PC-3 (cell line): ENCODE results near the gene CERK. TPM values are rescaled to one million over a fixed set of nuclear protein-coding genes. Genes with fewer than 3 reads are reported as not detected.

Experiments used
- ATAC-seq: fragments of 200-7000 bp; cut with Tn5 transposase; 2 replicates; pipeline ENCODE4 v1.9.1; 2020; ENCODE audit warnings: mild to moderate bottlenecking, moderate library complexity
- BruUV-seq: library from RNA; stranded (reverse); fragments of 400-500 nt; replicated peaks from 2 replicates; lab custom pipeline; 2021; lab: Mats Ljungman, UMichigan
- CTCF ChIA-PET: fragments of 300-600 bp; sonication (Branson Sonifier 250); formaldehyde crosslinking; loops from one replicate; lab custom pipeline; 2022; ENCODE audit warnings: antibody characterized with exemption; lab: Charles Lee
- POLR2A ChIA-PET: fragments of 300-600 bp; sonication (Branson Sonifier 250); formaldehyde crosslinking; loops from one replicate; lab custom pipeline; 2022; ENCODE audit warnings: antibody characterized with exemption; ENCODE audit not compliant: unreplicated experiment; lab: Charles Lee
- DNase-seq: peaks from one replicate; pipeline ENCODE4 v3.0.0-alpha.2; 2015
- H2AFZ ChIP-seq: fragments of 300-600 bp; sonication (generic); 2 replicates; pipeline ENCODE4 v1.6.0; 2016; ENCODE audit warnings: antibody characterized with exemption, low read length
- H3F3A ChIP-seq: fragments of 300-600 bp; sonication (generic); one replicate; pipeline ENCODE4 v1.6.0; 2017; ENCODE audit warnings: antibody characterized with exemption, low read length, control low read depth, mild to moderate bottlenecking; ENCODE audit not compliant: unreplicated experiment
- H3K27ac ChIP-seq: fragments of 300-600 bp; sonication (generic); 2 replicates; pipeline ENCODE4 v1.5.1; 2016; ENCODE audit warnings: mild to moderate bottlenecking, low read length
- H3K27me3 ChIP-seq: fragments of 300-600 bp; sonication (generic); 2 replicates; pipeline ENCODE4 v1.6.1; 2016; ENCODE audit warnings: low read length, mixed read lengths
- H3K36me3 ChIP-seq: fragments of 300-600 bp; sonication (generic); 2 replicates; pipeline ENCODE4 v1.6.1; 2016; ENCODE audit warnings: low read depth, mixed run types, low read length, mixed read lengths
- H3K4me1 ChIP-seq: fragments of 300-600 bp; sonication (generic); 2 replicates; pipeline ENCODE4 v1.5.1; 2016; ENCODE audit warnings: low read length; ENCODE audit not compliant: insufficient read depth
- H3K4me2 ChIP-seq: fragments of 300-600 bp; sonication (generic); 2 replicates; pipeline ENCODE4 v1.6.0; 2016; ENCODE audit warnings: low read length
- H3K4me3 ChIP-seq: fragments of 300-600 bp; sonication (generic); 2 replicates; pipeline ENCODE4 v1.5.1; 2016; ENCODE audit warnings: mild to moderate bottlenecking, low read length, mixed read lengths
- H3K79me2 ChIP-seq: fragments of 300-600 bp; sonication (generic); 2 replicates; pipeline ENCODE4 v1.6.1; 2017; ENCODE audit warnings: low read length, mixed read lengths
- H3K9ac ChIP-seq: fragments of 300-600 bp; sonication (generic); 2 replicates; pipeline ENCODE4 v1.6.0; 2016; ENCODE audit warnings: mild to moderate bottlenecking, low read length
- H3K9me2 ChIP-seq: fragments of 300-600 bp; sonication (generic); replicated peaks from 2 replicates; pipeline ENCODE4 v1.6.1; 2016; ENCODE audit warnings: mixed run types, low read length, mixed read lengths
- H3K9me3 ChIP-seq: fragments of 300-600 bp; sonication (generic); 2 replicates; pipeline ENCODE4 v1.6.1; 2016; ENCODE audit warnings: low read length, mixed read lengths
- H4K20me1 ChIP-seq: fragments of 300-600 bp; sonication (generic); 2 replicates; pipeline ENCODE4 v1.6.1; 2016; ENCODE audit warnings: low read length, mixed read lengths
- CTCF ChIP-seq: fragments of 300-600 bp; sonication (generic); conservative IDR thresholded peaks from 2 replicates; pipeline ENCODE4 v1.5.1; 2017; ENCODE audit warnings: antibody characterized with exemption, low read depth, mild to moderate bottlenecking, low read length
- EZH2 ChIP-seq: fragments of 300-600 bp; sonication (generic); IDR thresholded peaks from one replicate; pipeline ENCODE4 v1.6.1; 2017; ENCODE audit warnings: antibody characterized with exemption, mild to moderate bottlenecking, low read length; ENCODE audit not compliant: unreplicated experiment
- EZH2phosphoT487 ChIP-seq: fragments of 300-600 bp; sonication (generic); IDR thresholded peaks from 2 replicates; pipeline ENCODE4 v1.6.1; 2018; ENCODE audit warnings: mild to moderate bottlenecking, antibody characterized with exemption, low read length, borderline replicate concordance
- intact Hi-C: fragments of 100-400 bp; cut with micrococcal nuclease; formaldehyde crosslinking; loops from 2 replicates; pipeline ENCODE4 v1.9.0; 2023
- total RNA-seq: library from RNA; depleted of rRNA; stranded (reverse); fragments of >200 nt; gene quantifications from 2 replicates; pipeline ENCODE4 v1.2.3, GENCODE V29; 2014

CERK gene
- total RNA-seq, 1 experiment from 2014 or later, result 21.6 TPM

GRCh38 chr22:46732513-46732912 is 5.5 kb downstream of the CERK start:
- Histone ChIP-seq H3K4me1 (no peaks in the 10 kb centered on the region), H3K79me2 (peaks cover 22% of the 10 kb centered on the region), H3K36me3 (no peaks in the 10 kb centered on the region), H4K20me1 (no peaks in the 10 kb centered on the region), H2AFZ (no peak overlapping the region), H3K4me3 (no peak overlapping the region), H3K9me3 (no peaks in the 10 kb centered on the region), H3K4me2 (no peak overlapping the region), H3K9me2 (no peaks in the 10 kb centered on the region), H3K27me3 (no peaks in the 10 kb centered on the region), H3K9ac (no peak overlapping the region), H3K27ac (no peak overlapping the region), H3F3A (no peaks in the 10 kb centered on the region)
- ATAC-seq (no peak), DNase-seq (no peak)
- ChIA-PET POLR2A (no interaction called here), CTCF (no interaction called here)
- no TSS peak for BruUV-seq
- no peak for TF ChIP-seq CTCF
- intact Hi-C loops, result no loop called here

- Histone ChIP-seq H4K20me1 (no peaks in the 10 kb centered on the region), H3K9ac (no peak overlapping the region), H3F3A (no peaks in the 10 kb centered on the region), H2AFZ (no peak overlapping the region), H3K27me3 (no peaks in the 10 kb centered on the region), H3K79me2 (peaks cover 17% of the 10 kb centered on the region), H3K36me3 (no peaks in the 10 kb centered on the region), H3K9me2 (no peaks in the 10 kb centered on the region), H3K4me3 (no peak overlapping the region), H3K4me2 (no peak overlapping the region), H3K27ac (no peak overlapping the region), H3K9me3 (no peaks in the 10 kb centered on the region), H3K4me1 (no peaks in the 10 kb centered on the region)
- CTCF ChIA-PET, result no interaction called here
- DNase-seq (no peak), ATAC-seq (no peak)
- TF ChIP-seq EZH2phosphoT487 (no peak), EZH2 (no peak)
- POLR2A ChIA-PET, result no interaction called here
- intact Hi-C loops, result no loop called here
- BruUV-seq, result no TSS peak
Measured at GRCh38 chr22:46732041-46732379, 6.0 kb downstream of the CERK start.

GRCh38 chr22:46731246-46732040 is 6.6 kb downstream of the CERK start:
- Histone ChIP-seq H4K20me1 (no peaks in the 10 kb centered on the region), H3K9me3 (no peaks in the 10 kb centered on the region), H3K9ac (no peak overlapping the region), H2AFZ (no peak overlapping the region), H3K4me3 (no peak overlapping the region), H3K27me3 (no peaks in the 10 kb centered on the region), H3F3A (no peaks in the 10 kb centered on the region), H3K4me1 (no peaks in the 10 kb centered on the region), H3K27ac (no peak overlapping the region), H3K4me2 (no peak overlapping the region), H3K36me3 (no peaks in the 10 kb centered on the region), H3K79me2 (peaks cover 11% of the 10 kb centered on the region; the same call in 1 of the 2 replicates), H3K9me2 (no peaks in the 10 kb centered on the region)
- DNase-seq, result no peak
- intact Hi-C loops, result no loop called here
- CTCF ChIA-PET, result no interaction called here
- no TSS peak for BruUV-seq
- no peak for ATAC-seq
- POLR2A ChIA-PET, result no interaction called here
- TF ChIP-seq CTCF, result no peak
- TF ChIP-seq EZH2phosphoT487, result no peak
- TF ChIP-seq EZH2, result no peak
